WTC11 (cell line): ENCODE results near the gene DYRK2.

Source experiments
- CREM ChIP-seq: sonication (generic); formaldehyde crosslinking; IDR thresholded peaks from 2 replicates; pipeline ENCODE4 v1.8.1; 2022; ENCODE audit warnings: mild to moderate bottlenecking, missing genetic modification reagents, moderate library complexity
- ELF4 ChIP-seq: sonication (generic); formaldehyde crosslinking; IDR thresholded peaks from 2 replicates; pipeline ENCODE4 v1.8.1; 2022; ENCODE audit warnings: low read depth, mild to moderate bottlenecking, moderate library complexity, missing genetic modification reagents
- USF2 ChIP-seq: sonication (generic); formaldehyde crosslinking; IDR thresholded peaks from 2 replicates; pipeline ENCODE4 v1.8.1; 2023; ENCODE audit warnings: mild to moderate bottlenecking, missing genetic modification reagents, moderate library complexity
- TF ChIP-seq, protein P1 (sequence below): fragments of 200-600 bp; IDR thresholded peaks from 2 replicates; pipeline ENCODE4 v1.8.0; 2022; ENCODE audit warnings: antibody characterized with exemption
- TF ChIP-seq, protein P2 (sequence below): fragments of 250-450 bp; sonication (Bioruptor Pico); IDR thresholded peaks from 2 replicates; pipeline ENCODE4 v2.1.2; 2022; ENCODE audit warnings: mild to moderate bottlenecking, moderate library complexity
- TF ChIP-seq, protein P3 (sequence below): sonication (generic); formaldehyde crosslinking; conservative IDR thresholded peaks from 2 replicates; pipeline ENCODE4 v1.8.1; 2022; ENCODE audit warnings: mild to moderate bottlenecking, missing genetic modification reagents

DNA sequence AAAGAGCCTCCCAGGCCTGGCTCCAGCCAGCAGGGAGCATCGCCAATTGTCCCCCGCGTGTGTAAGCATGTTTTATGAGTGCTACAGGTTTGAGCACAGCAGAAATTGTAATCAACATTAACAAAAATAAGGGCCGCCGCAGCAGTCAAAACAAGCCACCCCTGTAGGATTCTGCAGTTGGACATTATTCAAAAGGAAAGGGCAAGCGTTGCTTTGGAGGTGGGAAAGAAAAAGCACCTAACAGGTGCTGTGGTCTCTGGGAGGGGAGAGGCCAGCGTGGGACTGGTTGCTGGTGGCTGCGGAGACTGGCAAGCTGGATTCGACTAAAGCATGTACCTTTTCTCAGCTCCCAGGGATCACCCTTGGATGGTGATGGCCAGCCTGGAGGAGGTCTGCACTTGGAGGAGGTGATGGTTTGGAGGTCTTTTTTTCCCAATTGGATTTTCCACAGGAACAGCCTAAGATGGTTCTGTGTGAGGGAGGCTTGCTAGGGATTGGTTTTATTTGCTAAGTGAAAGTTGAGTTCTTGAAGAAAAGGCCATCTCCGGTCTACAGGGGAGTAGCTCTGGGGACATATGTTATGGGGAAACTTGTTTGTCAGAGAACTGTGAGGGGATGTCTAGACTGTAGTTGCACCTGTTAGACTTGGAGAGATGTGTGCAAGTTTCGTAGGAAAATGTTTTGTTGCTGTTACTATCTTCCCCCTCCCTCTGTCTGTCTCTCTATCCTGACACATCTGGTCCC, 2.0 kb downstream of the DYRK2 start:
- TF ChIP-seq, protein P1, sequence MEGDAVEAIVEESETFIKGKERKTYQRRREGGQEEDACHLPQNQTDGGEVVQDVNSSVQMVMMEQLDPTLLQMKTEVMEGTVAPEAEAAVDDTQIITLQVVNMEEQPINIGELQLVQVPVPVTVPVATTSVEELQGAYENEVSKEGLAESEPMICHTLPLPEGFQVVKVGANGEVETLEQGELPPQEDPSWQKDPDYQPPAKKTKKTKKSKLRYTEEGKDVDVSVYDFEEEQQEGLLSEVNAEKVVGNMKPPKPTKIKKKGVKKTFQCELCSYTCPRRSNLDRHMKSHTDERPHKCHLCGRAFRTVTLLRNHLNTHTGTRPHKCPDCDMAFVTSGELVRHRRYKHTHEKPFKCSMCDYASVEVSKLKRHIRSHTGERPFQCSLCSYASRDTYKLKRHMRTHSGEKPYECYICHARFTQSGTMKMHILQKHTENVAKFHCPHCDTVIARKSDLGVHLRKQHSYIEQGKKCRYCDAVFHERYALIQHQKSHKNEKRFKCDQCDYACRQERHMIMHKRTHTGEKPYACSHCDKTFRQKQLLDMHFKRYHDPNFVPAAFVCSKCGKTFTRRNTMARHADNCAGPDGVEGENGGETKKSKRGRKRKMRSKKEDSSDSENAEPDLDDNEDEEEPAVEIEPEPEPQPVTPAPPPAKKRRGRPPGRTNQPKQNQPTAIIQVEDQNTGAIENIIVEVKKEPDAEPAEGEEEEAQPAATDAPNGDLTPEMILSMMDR, result no peak
- TF ChIP-seq, protein P2, sequence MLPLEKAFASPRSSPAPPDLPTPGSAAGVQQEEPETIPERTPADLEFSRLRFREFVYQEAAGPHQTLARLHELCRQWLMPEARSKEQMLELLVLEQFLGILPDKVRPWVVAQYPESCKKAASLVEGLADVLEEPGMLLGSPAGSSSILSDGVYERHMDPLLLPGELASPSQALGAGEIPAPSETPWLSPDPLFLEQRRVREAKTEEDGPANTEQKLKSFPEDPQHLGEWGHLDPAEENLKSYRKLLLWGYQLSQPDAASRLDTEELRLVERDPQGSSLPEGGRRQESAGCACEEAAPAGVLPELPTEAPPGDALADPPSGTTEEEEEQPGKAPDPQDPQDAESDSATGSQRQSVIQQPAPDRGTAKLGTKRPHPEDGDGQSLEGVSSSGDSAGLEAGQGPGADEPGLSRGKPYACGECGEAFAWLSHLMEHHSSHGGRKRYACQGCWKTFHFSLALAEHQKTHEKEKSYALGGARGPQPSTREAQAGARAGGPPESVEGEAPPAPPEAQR (CRISPR knock-in tag), result no peak
- TF ChIP-seq, protein P3, sequence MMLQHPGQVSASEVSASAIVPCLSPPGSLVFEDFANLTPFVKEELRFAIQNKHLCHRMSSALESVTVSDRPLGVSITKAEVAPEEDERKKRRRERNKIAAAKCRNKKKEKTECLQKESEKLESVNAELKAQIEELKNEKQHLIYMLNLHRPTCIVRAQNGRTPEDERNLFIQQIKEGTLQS (CRISPR knock-in tag), result no peak
- no peak for TF ChIP-seq USF2 (CRISPR knock-in tag)
- TF ChIP-seq ELF4, result no peak
- TF ChIP-seq CREM (CRISPR knock-in tag), result no peak
